ENCODE measurements around the gene PPFIBP2.

GRCh38 chr11:7494086-7494745, 19.6 kb upstream of the PPFIBP2 start:
- TF ChIP-seq EP300 (IDR thresholded peaks at IDR 0.05): no peak
- TF ChIP-seq CTCF (IDR thresholded peaks at IDR 0.05): no peak
- no peak for TF ChIP-seq POLR2AphosphoS5 (IDR thresholded peaks at IDR 0.05)

All from esophagus muscularis mucosa (tissue), 4 donors.